DND-41 (cell line): ENCODE data around the gene PRSS16.

ENCODE experiments used
- CTCF ChIP-seq: IDR thresholded peaks from 2 replicates; pipeline ENCODE4 v1.5.1; 2012; ENCODE audit warnings: borderline replicate concordance, low read length, moderate library complexity, mild to moderate bottlenecking; ENCODE audit not compliant: poor library complexity, severe bottlenecking; ENCODE audit errors: extremely low read depth
- EZH2 ChIP-seq: IDR thresholded peaks from 3 replicates; pipeline ENCODE4 v1.6.1; 2012; ENCODE audit warnings: borderline replicate concordance, low read depth, mild to moderate bottlenecking, moderate library complexity, low read length, inconsistent platforms; ENCODE audit not compliant: severe bottlenecking

DNA sequence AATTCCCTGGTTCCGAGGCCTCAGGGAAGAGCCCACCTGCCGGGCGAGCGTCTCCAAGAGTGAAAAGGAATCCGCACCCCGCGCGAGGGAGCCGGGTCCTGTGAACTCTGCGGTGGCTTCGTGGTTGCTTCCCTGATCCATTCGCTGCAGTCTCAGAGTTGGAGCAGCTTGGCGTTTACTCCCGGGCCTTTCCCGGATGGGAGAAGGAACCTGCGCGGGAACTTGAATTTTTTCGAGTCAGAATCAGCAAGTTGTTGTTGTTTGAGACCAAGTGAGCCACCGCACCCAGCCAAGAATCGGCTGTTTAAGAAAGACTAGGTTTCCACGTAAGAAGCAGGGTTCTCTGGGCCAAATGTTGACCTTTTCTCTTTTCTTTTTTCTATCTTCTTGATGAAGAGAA is 12.9 kb downstream of the PRSS16 start:
- TF ChIP-seq EZH2, result no peak
- TF ChIP-seq CTCF, result no peak
